ENCODE data around the gene TTC9.
A peak's percentile ranks its signal among the peaks of the same experiment; 100 is the strongest.

TTC9 gene

GRCh38 chr14:70642303-70643235 is 853 bp downstream of the TTC9 start:
- peak in 5 of 10 donors; percentile 9 to 85 (median 76) for DNase-seq
- intact Hi-C loops (cut with DNase I): no loop called here

GRCh38 chr14:70643967-70644366 is 2.3 kb downstream of the TTC9 start:
- DNase-seq: no peak
- intact Hi-C loops (cut with DNase I): no loop called here

- no peak for DNase-seq
- intact Hi-C loops (cut with DNase I): no loop called here
Observed at GRCh38 chr14:70645892-70646291, 4.2 kb downstream of the TTC9 start.

GRCh38 chr14:70646705-70647104 is 5.0 kb downstream of the TTC9 start:
- intact Hi-C loops (cut with DNase I): no loop called here
- no peak for DNase-seq

- DNase-seq: no peak
- intact Hi-C loops (cut with DNase I): no loop called here
Observed at GRCh38 chr14:70648346-70648745, 6.6 kb downstream of the TTC9 start.

GRCh38 chr14:70649803-70650202 is 8.1 kb downstream of the TTC9 start:
- no peak for DNase-seq
- intact Hi-C loops (cut with DNase I): no loop called here

- intact Hi-C loops (cut with DNase I): no loop called here
- no peak for DNase-seq
Observed at GRCh38 chr14:70651522-70651921, 9.8 kb downstream of the TTC9 start.

GRCh38 chr14:70652871-70653270 is 11.2 kb downstream of the TTC9 start:
- intact Hi-C loops (cut with DNase I): no loop called here
- no peak for DNase-seq

GRCh38 chr14:70653662-70654061 is 11.9 kb downstream of the TTC9 start:
- intact Hi-C loops (cut with DNase I): no loop called here
- no peak for DNase-seq

- DNase-seq: peak in 1 of 10 donors; percentile 8
- intact Hi-C loops (cut with DNase I): no loop called here
Observed at GRCh38 chr14:70654632-70655031, 12.9 kb downstream of the TTC9 start.

GRCh38 chr14:70655110-70655826 is 13.6 kb downstream of the TTC9 start:
- intact Hi-C loops (cut with DNase I): no loop called here

GRCh38 chr14:70658899-70659298 is 17.2 kb downstream of the TTC9 start:
- DNase-seq: no peak
- intact Hi-C loops (cut with DNase I): no loop called here

More at GRCh38 chr14:70655110-70655826, 13.6 kb downstream of the TTC9 start:
- no peak for DNase-seq

GRCh38 chr14:70660967-70661893 is 19.5 kb downstream of the TTC9 start:
- no peak for DNase-seq
- intact Hi-C loops (cut with DNase I): no loop called here

GRCh38 chr14:70662080-70662479 is 20.4 kb downstream of the TTC9 start:
- intact Hi-C loops (cut with DNase I): no loop called here
- no peak for DNase-seq

- DNase-seq: no peak
- intact Hi-C loops (cut with DNase I): no loop called here
Observed at GRCh38 chr14:70662816-70663215, 21.1 kb downstream of the TTC9 start.

- intact Hi-C loops (cut with DNase I): no loop called here
- no peak for DNase-seq
Observed at GRCh38 chr14:70663707-70664179, 22.0 kb downstream of the TTC9 start.

- DNase-seq: no peak
- intact Hi-C loops (cut with DNase I): no loop called here
Observed at GRCh38 chr14:70664698-70665447, 23.2 kb downstream of the TTC9 start.

GRCh38 chr14:70665448-70666360 is 24.0 kb downstream of the TTC9 start:
- no peak for DNase-seq
- intact Hi-C loops (cut with DNase I): no loop called here

GRCh38 chr14:70666361-70666686 is 24.6 kb downstream of the TTC9 start:
- no peak for DNase-seq
- intact Hi-C loops (cut with DNase I): no loop called here

All from posterior cingulate gyrus (tissue), 11 donors.